HCT116 (cell line): ENCODE measurements around the gene CABYR. TPM values are rescaled to one million over a fixed set of nuclear protein-coding genes. Genes with fewer than 3 reads are reported as not detected.

Experiments used
- ATAC-seq: fragments of 200-7000 bp; cut with Tn5 transposase; 2 replicates; pipeline ENCODE4 v1.9.1; 2020; ENCODE audit warnings: mild to moderate bottlenecking, moderate library complexity
- BruUV-seq: library from RNA; stranded (reverse); fragments of 400-500 nt; replicated peaks from 2 replicates; lab custom pipeline; 2021; lab: Mats Ljungman, UMichigan
- CTCF ChIA-PET: fragments of 300-600 bp; sonication (Branson Sonifier 250); formaldehyde crosslinking; loops from one replicate; lab custom pipeline; 2021; ENCODE audit warnings: antibody characterized with exemption; lab: Charles Lee
- POLR2A ChIA-PET: fragments of 300-600, 350-600 bp; sonication (Branson Sonifier 250); formaldehyde crosslinking; loops from one replicate; lab custom pipeline; 2021; ENCODE audit warnings: antibody characterized with exemption; lab: Charles Lee
- RAD21 ChIA-PET, 2 experiments: fragments of 300-600 bp; sonication (Branson Sonifier 250); formaldehyde crosslinking; loops; one replicate each; lab custom pipeline; 2023; ENCODE audit warnings: low total read pairs in 2 of 2; ENCODE audit not compliant: uncharacterized antibody in 2 of 2, unreplicated experiment in 2 of 2, low non-redundant PET in 1 of 2; lab: Charles Lee
- DNase-seq: peaks from one replicate; pipeline ENCODE4 v3.0.0-alpha.2; 2010; ENCODE audit warnings: low read depth, low spot score
- H2AFZ ChIP-seq: fragments of 200-600 bp; shearing (Covaris generic), sonication (generic); 2 replicates; pipeline ENCODE4 v1.6.1; 2017; ENCODE audit warnings: low read depth, mixed run types, mixed read lengths, antibody characterized with exemption, low read length; ENCODE audit not compliant: poor library complexity, severe bottlenecking
- H3K27ac ChIP-seq: 2 replicates; pipeline ENCODE4 v1.5.1; 2012; ENCODE audit warnings: low read depth, low read length
- H3K27me3 ChIP-seq: fragments of 200-600 bp; sonication (generic); 2 replicates; pipeline ENCODE4 v1.6.1; 2016; ENCODE audit warnings: mixed run types, low read length, mixed read lengths; ENCODE audit not compliant: insufficient read depth
- H3K36me3 ChIP-seq, 2 experiments: fragments of 200-500 bp in 1 of 2; fragments of 200-600 bp in 1 of 2; sonication (Bioruptor generic) in 1 of 2; sonication (generic) in 1 of 2; 2 replicates each; pipeline versions ENCODE4 v1.5.1 to v1.6.1; 2014 to 2016; ENCODE audit warnings: low read length in 2 of 2, inconsistent platforms in 1 of 2, mixed read lengths in 1 of 2, mixed run types in 1 of 2; ENCODE audit not compliant: insufficient read depth in 2 of 2, control insufficient read depth in 1 of 2
- H3K4me1 ChIP-seq, 2 experiments: fragments of 200-600 bp in 1 of 2; sonication (generic) in 1 of 2; 2 replicates each; pipeline versions ENCODE4 v1.5.1 to v1.6.1; 2012 to 2017; ENCODE audit warnings: low read length in 2 of 2, inconsistent platforms in 1 of 2, mild to moderate bottlenecking in 1 of 2, mixed read lengths in 1 of 2, mixed run types in 1 of 2, moderate library complexity in 1 of 2; ENCODE audit not compliant: insufficient read depth in 2 of 2, control insufficient read depth in 1 of 2
- H3K4me2 ChIP-seq: fragments of 200-600 bp; sonication (generic); 2 replicates; pipeline ENCODE4 v1.6.1; 2017; ENCODE audit warnings: mixed run types, low read length, mixed read lengths
- H3K4me3 ChIP-seq, 2 experiments: fragments of 200-600 bp in 1 of 2; sonication (generic) in 1 of 2; replicated peaks in 1 of 2; 2 replicates each; pipeline ENCODE4 v1.5.1; 2011 to 2016; ENCODE audit warnings: low read length in 2 of 2, control low read depth in 1 of 2, low read depth in 1 of 2, mild to moderate bottlenecking in 1 of 2, mixed read lengths in 1 of 2, mixed run types in 1 of 2
- H3K79me2 ChIP-seq: fragments of 200-600 bp; sonication (generic); 2 replicates; pipeline ENCODE4 v1.6.1; 2017; ENCODE audit warnings: mild to moderate bottlenecking, mixed run types, low read length, moderate library complexity, mixed read lengths; ENCODE audit not compliant: insufficient read depth
- H3K9ac ChIP-seq: fragments of 200-600 bp; sonication (generic); 2 replicates; pipeline ENCODE4 v1.6.1; 2016; ENCODE audit warnings: low read length, mixed read lengths
- H3K9me2 ChIP-seq: fragments of 200-600 bp; sonication (generic), shearing (Covaris generic); 2 replicates; pipeline ENCODE4 v1.6.1; 2017; ENCODE audit warnings: mixed run types, mild to moderate bottlenecking, moderate library complexity; ENCODE audit not compliant: insufficient read depth
- H3K9me3 ChIP-seq, 2 experiments: fragments of 200-500 bp in 1 of 2; fragments of 200-600 bp in 1 of 2; sonication (Bioruptor generic) in 1 of 2; sonication (generic) in 1 of 2; 2 replicates each; pipeline ENCODE4 v1.6.1; 2014 to 2017; ENCODE audit warnings: low read length in 2 of 2, mixed read lengths in 2 of 2, inconsistent platforms in 1 of 2, low read depth in 1 of 2, mild to moderate bottlenecking in 1 of 2, mixed run types in 1 of 2, moderate library complexity in 1 of 2; ENCODE audit not compliant: control insufficient read depth in 1 of 2, insufficient read depth in 1 of 2
- H4K20me1 ChIP-seq: fragments of 200-600 bp; sonication (generic), shearing (Covaris generic); 2 replicates; pipeline ENCODE4 v1.6.1; 2017; ENCODE audit warnings: mixed run types, mild to moderate bottlenecking, moderate library complexity; ENCODE audit not compliant: insufficient read depth
- ATF3 ChIP-seq: IDR thresholded peaks from 2 replicates; pipeline ENCODE4 v1.6.1; 2012
- CBX3 ChIP-seq: IDR thresholded peaks from 2 replicates; pipeline ENCODE4 v1.6.1; 2012; ENCODE audit warnings: low read depth
- CEBPB ChIP-seq: IDR thresholded peaks from 2 replicates; pipeline ENCODE4 v1.6.1; 2012; ENCODE audit warnings: low read depth
- EGR1 ChIP-seq: IDR thresholded peaks from 2 replicates; pipeline ENCODE4 v1.6.1; 2012; ENCODE audit warnings: low read depth
- EZH2phosphoT487 ChIP-seq: fragments of 200-600 bp; IDR thresholded peaks from 2 replicates; pipeline ENCODE4 v1.6.1; 2018; ENCODE audit warnings: antibody characterized with exemption, borderline replicate concordance
- FOSL1 ChIP-seq: IDR thresholded peaks from 2 replicates; pipeline ENCODE4 v1.6.1; 2012; ENCODE audit warnings: low read depth
- JUND ChIP-seq: IDR thresholded peaks from 2 replicates; pipeline ENCODE4 v1.6.1; 2012
- POLR2A ChIP-seq: IDR thresholded peaks from 2 replicates; pipeline ENCODE4 v1.7.0; 2011; ENCODE audit warnings: borderline replicate concordance; ENCODE audit not compliant: insufficient read depth, insufficient read length; ENCODE audit errors: extremely low read depth
- POLR2AphosphoS5 ChIP-seq: IDR thresholded peaks from 2 replicates; pipeline ENCODE4 v1.6.1; 2011; ENCODE audit warnings: mild to moderate bottlenecking, low read depth, low read length, moderate library complexity
- RAD21 ChIP-seq: IDR thresholded peaks from 2 replicates; pipeline ENCODE4 v1.6.1; 2012; ENCODE audit warnings: low read depth, mild to moderate bottlenecking
- REST ChIP-seq: IDR thresholded peaks from 2 replicates; pipeline ENCODE4 v1.6.1; 2012; ENCODE audit warnings: low read depth
- SP1 ChIP-seq: IDR thresholded peaks from 2 replicates; pipeline ENCODE4 v1.6.1; 2012; ENCODE audit warnings: low read depth
- SRF ChIP-seq: IDR thresholded peaks from 2 replicates; pipeline ENCODE4 v1.6.1; 2012; ENCODE audit warnings: low read depth
- TCF7L2 ChIP-seq: IDR thresholded peaks from 2 replicates; pipeline ENCODE4 v1.7.0; 2011; ENCODE audit warnings: borderline replicate concordance, inconsistent platforms; ENCODE audit not compliant: insufficient read depth, insufficient read length; ENCODE audit errors: extremely low read depth
- ZBTB33 ChIP-seq: IDR thresholded peaks from 2 replicates; pipeline ENCODE4 v1.6.1; 2011; ENCODE audit warnings: mild to moderate bottlenecking, low read length, moderate library complexity; ENCODE audit not compliant: insufficient replicate concordance; ENCODE audit errors: extremely low read depth
- ZFX ChIP-seq: fragments of 450-650 bp; IDR thresholded peaks from 2 replicates; pipeline ENCODE4 v1.6.1; 2017
- ZNF274 ChIP-seq: fragments of 200-500 bp; sonication (Bioruptor generic); IDR thresholded peaks from 2 replicates; pipeline ENCODE4 v1.6.1; 2014; ENCODE audit warnings: mild to moderate bottlenecking, low read depth, low read length, inconsistent platforms
- intact Hi-C: fragments of 100-400 bp; cut with micrococcal nuclease; formaldehyde crosslinking; loops from 2 replicates; pipeline ENCODE4 v1.10.0; 2022
- total RNA-seq: library from RNA; stranded (reverse); gene quantifications from one replicate; pipeline ENCODE4 v1.2.1, GENCODE V29; 2021; ENCODE audit not compliant: unreplicated experiment
- TF ChIP-seq, protein P1 (sequence below), 3 experiments: fragments of 200-600 bp in 1 of 3; sonication (generic) in 1 of 3; IDR thresholded peaks in 2 of 3; conservative IDR thresholded peaks in 1 of 3; 2 replicates each; pipeline ENCODE4 v1.5.1; 2012 to 2017; ENCODE audit warnings: low read depth in 2 of 3, low read length in 2 of 3, antibody characterized with exemption in 1 of 3, borderline replicate concordance in 1 of 3, control low read depth in 1 of 3, mild to moderate bottlenecking in 1 of 3, mixed read lengths in 1 of 3, mixed run types in 1 of 3, moderate library complexity in 1 of 3; ENCODE audit not compliant: insufficient read depth in 1 of 3

CABYR gene
- total RNA-seq, 1 experiment from 2014 or later, result not detected

- no peaks in the 10 kb centered on the region for H3K36me3 ChIP-seq
- H3K27me3 ChIP-seq, result no peaks in the 10 kb centered on the region
- no peaks in the 10 kb centered on the region for H4K20me1 ChIP-seq
- H3K79me2 ChIP-seq, result no peaks in the 10 kb centered on the region
- RAD21 ChIA-PET, result no interaction called here
- ATAC-seq (no peak), DNase-seq (no peak)
- no peak overlapping the region for H3K4me3 ChIP-seq
- POLR2A ChIA-PET, result no interaction called here
- BruUV-seq, result no TSS peak
- intact Hi-C loops, result no loop called here
- no peak overlapping the region for H2AFZ ChIP-seq
- no peak overlapping the region for H3K9ac ChIP-seq
- CTCF ChIA-PET, result no interaction called here
- no peaks in the 10 kb centered on the region for H3K9me3 ChIP-seq
- no peaks in the 10 kb centered on the region for H3K9me2 ChIP-seq
- peaks cover 8% of the 10 kb centered on the region in 2 experiments; a peak in 3 of 4 replicates for H3K4me1 ChIP-seq
- no peak overlapping the region for H3K27ac ChIP-seq
- no peak overlapping the region for H3K4me2 ChIP-seq
- TF ChIP-seq EZH2phosphoT487 (no peak), REST (no peak), ZNF274 (no peak), CEBPB (no peak), POLR2A (no peak), SP1 (no peak), EGR1 (no peak), CBX3 (no peak), SRF (no peak), ATF3 (no peak), FOSL1 (no peak), POLR2AphosphoS5 (no peak), TCF7L2 (no peak), JUND (no peak), ZBTB33 (no peak), RAD21 (no peak), ZFX (no peak)
- TF ChIP-seq, protein P1, sequence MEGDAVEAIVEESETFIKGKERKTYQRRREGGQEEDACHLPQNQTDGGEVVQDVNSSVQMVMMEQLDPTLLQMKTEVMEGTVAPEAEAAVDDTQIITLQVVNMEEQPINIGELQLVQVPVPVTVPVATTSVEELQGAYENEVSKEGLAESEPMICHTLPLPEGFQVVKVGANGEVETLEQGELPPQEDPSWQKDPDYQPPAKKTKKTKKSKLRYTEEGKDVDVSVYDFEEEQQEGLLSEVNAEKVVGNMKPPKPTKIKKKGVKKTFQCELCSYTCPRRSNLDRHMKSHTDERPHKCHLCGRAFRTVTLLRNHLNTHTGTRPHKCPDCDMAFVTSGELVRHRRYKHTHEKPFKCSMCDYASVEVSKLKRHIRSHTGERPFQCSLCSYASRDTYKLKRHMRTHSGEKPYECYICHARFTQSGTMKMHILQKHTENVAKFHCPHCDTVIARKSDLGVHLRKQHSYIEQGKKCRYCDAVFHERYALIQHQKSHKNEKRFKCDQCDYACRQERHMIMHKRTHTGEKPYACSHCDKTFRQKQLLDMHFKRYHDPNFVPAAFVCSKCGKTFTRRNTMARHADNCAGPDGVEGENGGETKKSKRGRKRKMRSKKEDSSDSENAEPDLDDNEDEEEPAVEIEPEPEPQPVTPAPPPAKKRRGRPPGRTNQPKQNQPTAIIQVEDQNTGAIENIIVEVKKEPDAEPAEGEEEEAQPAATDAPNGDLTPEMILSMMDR (IDR thresholded peaks at IDR 0.05 in 2 of 3, conservative IDR thresholded peaks at IDR 0.05 in 1 of 3; ENCODE audit: borderline replicate concordance in 1 of 3, insufficient read depth in 1 of 3, low read depth in 2 of 3, low read length in 2 of 3), result no peak
Observed at GRCh38 chr18:24140697-24141096, 1.8 kb downstream of the CABYR start.
